Endothelial cell of umbilical vein (primary cell): Measurements from ENCODE around the gene COTL1. TPM values are rescaled to one million over a fixed set of nuclear protein-coding genes. Genes with fewer than 3 reads are reported as not detected.

Experiments
- BruUV-seq: library from RNA; stranded (reverse); fragments of 400-500 nt; replicated peaks from 2 replicates; lab custom pipeline; 2021; lab: Mats Ljungman, UMichigan
- CTCF ChIA-PET: fragments of 300-600, 350-600 bp; sonication (Branson Sonifier 250); formaldehyde crosslinking; loops from one replicate; lab custom pipeline; 2021; ENCODE audit warnings: antibody characterized with exemption, inconsistent platforms; lab: Charles Lee
- POLR2A ChIA-PET: fragments of 300-600, 350-600 bp; sonication (Branson Sonifier 250); formaldehyde crosslinking; loops from one replicate; lab custom pipeline; 2021; ENCODE audit warnings: antibody characterized with exemption, inconsistent platforms; lab: Charles Lee
- DNase-seq: peaks from one replicate; pipeline ENCODE4 v3.0.0-alpha.2; 2011; ENCODE audit warnings: low read depth, low spot score
- FAIRE-seq: peaks from 2 replicates; lab custom pipeline; 2011; peaks lifted over from hg19 to GRCh38; lab: Jason Lieb, UNC
- H2AFZ ChIP-seq: 2 replicates; pipeline ENCODE4 v1.6.0; 2012; ENCODE audit warnings: low read depth, low read length, control low read depth, inconsistent platforms
- H3K27ac ChIP-seq: 2 replicates; pipeline ENCODE4 v1.5.1; 2011; ENCODE audit warnings: low read depth, mild to moderate bottlenecking, control low read depth, low read length, moderate library complexity; ENCODE audit not compliant: insufficient read depth
- H3K27me3 ChIP-seq, 2 experiments: 2 replicates each; pipeline versions ENCODE4 v1.6.0 to v1.6.1; 2011; ENCODE audit warnings: low read length in 2 of 2, mixed read lengths in 1 of 2; ENCODE audit not compliant: control insufficient read depth in 2 of 2, insufficient read depth in 2 of 2
- H3K36me3 ChIP-seq, 2 experiments: 2 replicates in 1 of 2; 3 replicates in 1 of 2; pipeline ENCODE4 v1.5.1; 2011; ENCODE audit warnings: low read length in 2 of 2, mild to moderate bottlenecking in 1 of 2, moderate library complexity in 1 of 2; ENCODE audit not compliant: control insufficient read depth in 2 of 2, insufficient read depth in 2 of 2; ENCODE audit errors: extremely low read depth in 1 of 2
- H3K4me1 ChIP-seq: 3 replicates; pipeline ENCODE4 v1.5.1; 2011; ENCODE audit warnings: mild to moderate bottlenecking, low read length; ENCODE audit not compliant: control insufficient read depth, insufficient read depth; ENCODE audit errors: extremely low read depth
- H3K4me2 ChIP-seq: 2 replicates; pipeline ENCODE4 v1.6.1; 2011; ENCODE audit warnings: low read length, control low read depth, mixed read lengths; ENCODE audit not compliant: insufficient read depth
- H3K4me3 ChIP-seq, 3 experiments: fragments of 200-600 bp in 1 of 3; sonication (generic), shearing (Covaris generic) in 1 of 3; replicated peaks in 1 of 3; 2 replicates each; pipeline ENCODE4 v1.5.1; 2011 to 2016; ENCODE audit warnings: control low read depth in 3 of 3, low read length in 3 of 3, mild to moderate bottlenecking in 2 of 3, inconsistent platforms in 1 of 3, low read depth in 1 of 3, moderate library complexity in 1 of 3; ENCODE audit not compliant: insufficient read depth in 1 of 3
- H3K79me2 ChIP-seq: 2 replicates; pipeline ENCODE4 v1.6.0; 2012; ENCODE audit warnings: low read length, inconsistent platforms; ENCODE audit not compliant: control insufficient read depth, insufficient read depth
- H3K9ac ChIP-seq: replicated peaks from 2 replicates; pipeline ENCODE3; 2011; ENCODE audit warnings: low read length, control low read depth; ENCODE audit not compliant: insufficient read depth; ENCODE audit errors: extremely low read depth
- H3K9me1 ChIP-seq: replicated peaks from 3 replicates; pipeline ENCODE4 v1.6.0; 2011; ENCODE audit warnings: mild to moderate bottlenecking, low read length; ENCODE audit not compliant: control insufficient read depth, insufficient read depth; ENCODE audit errors: extremely low read depth
- H3K9me3 ChIP-seq: replicated peaks from 2 replicates; pipeline ENCODE4 v1.5.1; 2012; ENCODE audit warnings: low read length, inconsistent platforms; ENCODE audit not compliant: control insufficient read depth, insufficient read depth
- H4K20me1 ChIP-seq: replicated peaks from 2 replicates; pipeline ENCODE3; 2011; ENCODE audit warnings: mild to moderate bottlenecking, low read length; ENCODE audit not compliant: control insufficient read depth, insufficient read depth; ENCODE audit errors: extremely low read depth
- FOS ChIP-seq: IDR thresholded peaks from 2 replicates; pipeline ENCODE4 v1.6.1; 2011; ENCODE audit warnings: mild to moderate bottlenecking, low read length, moderate library complexity, borderline replicate concordance; ENCODE audit not compliant: insufficient read depth
- GATA2 ChIP-seq: IDR thresholded peaks from 2 replicates; pipeline ENCODE4 v1.7.0; 2011; ENCODE audit warnings: low read depth, mild to moderate bottlenecking, moderate library complexity, mixed read lengths, low read length; ENCODE audit not compliant: insufficient read length, insufficient read depth
- JUN ChIP-seq: IDR thresholded peaks from 2 replicates; pipeline ENCODE4 v1.6.1; 2011; ENCODE audit warnings: borderline replicate concordance, low read depth; ENCODE audit not compliant: insufficient read length, insufficient read depth
- MYC ChIP-seq: IDR thresholded peaks from one replicate; pipeline ENCODE4 v1.6.1; 2011; ENCODE audit warnings: mild to moderate bottlenecking, low read depth, low read length
- POLR2A ChIP-seq: IDR thresholded peaks from 2 replicates; pipeline ENCODE4 v1.6.1; 2012; ENCODE audit warnings: low read depth, mild to moderate bottlenecking, control low read depth, low read length
- dilution Hi-C: fragments of 300-500 bp; cut with MboI; formaldehyde crosslinking; loops from one replicate; pipeline ENCODE4 v1.15.0; 2019; ENCODE audit warnings: low sequenced_read_pairs; ENCODE audit not compliant: extremely low pct_ligation_motif_present
- intact Hi-C: fragments of 100-400 bp; cut with micrococcal nuclease; formaldehyde crosslinking; loops from one replicate; pipeline ENCODE4 v1.10.0; 2022
- polyA plus RNA-seq, 4 experiments: library from polyadenylated mRNA; depleted of rRNA in 3 of 4; stranded (reverse) in 3 of 4; unstranded in 1 of 4; fragments of >200 nt; gene quantifications; 2 replicates each; pipeline versions ENCODE4 v1.2.1 to v1.2.3, GENCODE V29; 2011 to 2012; ENCODE audit warnings: missing spikeins in 1 of 4
- total RNA-seq: library from RNA; stranded (reverse); gene quantifications from 2 replicates; pipeline ENCODE4 v1.2.3, GENCODE V29; 2021
- TF ChIP-seq, protein P1 (sequence below), 2 donors: IDR thresholded peaks; 1 replicate in 1 of 2; 2 replicates in 1 of 2; pipeline ENCODE4 v1.5.1; 2011; ENCODE audit warnings: low read length in 2 of 2, mild to moderate bottlenecking in 2 of 2, moderate library complexity in 2 of 2, control low read depth in 1 of 2, inconsistent platforms in 1 of 2, low read depth in 1 of 2; ENCODE audit not compliant: insufficient read depth in 1 of 2; ENCODE audit errors: extremely low read depth in 1 of 2
- TF ChIP-seq, protein P2 (sequence below): IDR thresholded peaks from 2 replicates; pipeline ENCODE4 v1.6.1; 2011; ENCODE audit not compliant: insufficient read depth, insufficient read length

Gene COTL1
- total and polyA plus RNA-seq, 2 donors (not counting 3 experiments of a cell fraction or from before 2014, with no cell fraction given) = 90.0 to 200 TPM

DNA sequence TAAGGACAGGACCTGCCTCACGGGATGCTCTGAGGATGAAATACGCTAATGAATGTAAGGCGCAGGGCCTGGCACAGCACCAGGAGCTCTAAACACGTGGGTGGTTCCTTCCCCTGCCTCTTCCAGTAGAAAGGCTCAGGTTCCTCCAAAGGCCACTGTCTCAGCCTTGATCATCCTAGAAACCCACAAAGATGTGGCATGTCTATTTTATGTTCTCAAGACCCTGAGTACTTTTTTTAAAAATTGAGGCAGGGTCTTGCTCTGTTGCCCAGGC lies 96.4 kb downstream of the COTL1 start:
- BruUV-seq = no TSS peak
- Histone ChIP-seq H3K36me3 (no peaks in the 10 kb centered on the region), H3K4me1 (peaks cover 2% of the 10 kb centered on the region), H3K4me2 (no peak overlapping the region), H2AFZ (no peak overlapping the region), H3K9me1 (no peaks in the 10 kb centered on the region), H3K27me3 (no peaks in the 10 kb centered on the region), H3K9ac (no peak overlapping the region), H3K27ac (no peak overlapping the region), H3K4me3 (no peak overlapping the region), H3K9me3 (no peaks in the 10 kb centered on the region), H3K79me2 (no peaks in the 10 kb centered on the region), H4K20me1 (no peaks in the 10 kb centered on the region)
- TF ChIP-seq GATA2 (no peak), POLR2A (no peak), FOS (no peak), MYC (no peak), JUN (no peak)
- TF ChIP-seq, protein P1, sequence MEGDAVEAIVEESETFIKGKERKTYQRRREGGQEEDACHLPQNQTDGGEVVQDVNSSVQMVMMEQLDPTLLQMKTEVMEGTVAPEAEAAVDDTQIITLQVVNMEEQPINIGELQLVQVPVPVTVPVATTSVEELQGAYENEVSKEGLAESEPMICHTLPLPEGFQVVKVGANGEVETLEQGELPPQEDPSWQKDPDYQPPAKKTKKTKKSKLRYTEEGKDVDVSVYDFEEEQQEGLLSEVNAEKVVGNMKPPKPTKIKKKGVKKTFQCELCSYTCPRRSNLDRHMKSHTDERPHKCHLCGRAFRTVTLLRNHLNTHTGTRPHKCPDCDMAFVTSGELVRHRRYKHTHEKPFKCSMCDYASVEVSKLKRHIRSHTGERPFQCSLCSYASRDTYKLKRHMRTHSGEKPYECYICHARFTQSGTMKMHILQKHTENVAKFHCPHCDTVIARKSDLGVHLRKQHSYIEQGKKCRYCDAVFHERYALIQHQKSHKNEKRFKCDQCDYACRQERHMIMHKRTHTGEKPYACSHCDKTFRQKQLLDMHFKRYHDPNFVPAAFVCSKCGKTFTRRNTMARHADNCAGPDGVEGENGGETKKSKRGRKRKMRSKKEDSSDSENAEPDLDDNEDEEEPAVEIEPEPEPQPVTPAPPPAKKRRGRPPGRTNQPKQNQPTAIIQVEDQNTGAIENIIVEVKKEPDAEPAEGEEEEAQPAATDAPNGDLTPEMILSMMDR (IDR thresholded peaks at IDR 0.05; ENCODE audit: extremely low read depth in 1 of 2, insufficient read depth in 1 of 2, low read depth in 1 of 2, low read length in 2 of 2) = no peak
- TF ChIP-seq, protein P2, sequence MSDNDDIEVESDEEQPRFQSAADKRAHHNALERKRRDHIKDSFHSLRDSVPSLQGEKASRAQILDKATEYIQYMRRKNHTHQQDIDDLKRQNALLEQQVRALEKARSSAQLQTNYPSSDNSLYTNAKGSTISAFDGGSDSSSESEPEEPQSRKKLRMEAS = no peak
- FAIRE-seq = no peak
- intact Hi-C loops = no loop called here
- CTCF ChIA-PET = interaction anchor here (1.7 to 14.0 kb wide), 3 partner anchors 10 to 79 kb away, joined by 5 to 73 read pairs (median 14); partner anchors contain the start of gene MEAK7
- dilution Hi-C loops = loop anchor here (25.0 kb wide), 1 partner anchor 91 kb away; the partner anchor contains the start of gene COTL1
- no peak for DNase-seq
- POLR2A ChIA-PET = no interaction called here
